GM12878 (cell line): ENCODE results near the gene RPL19. TPM values are rescaled to one million over a fixed set of nuclear protein-coding genes. Genes with fewer than 3 reads are reported as not detected.
A peak's percentile ranks its signal among the peaks of the same experiment; 100 is the strongest.

Experiments used
- ATAC-seq: fragments of 200-7000 bp; cut with Tn5 transposase; 3 replicates; pipeline ENCODE4 v1.9.1; 2020; ENCODE audit warnings: mild to moderate bottlenecking, moderate library complexity
- BruUV-seq: library from RNA; stranded (reverse); fragments of 400-500 nt; replicated peaks from 2 replicates; lab custom pipeline; 2021; lab: Mats Ljungman, UMichigan
- CTCF ChIA-PET: fragments of 300-600 bp; sonication (Branson Sonifier 250); formaldehyde crosslinking; extraction: SDS; loops from one replicate; lab custom pipeline; 2021; ENCODE audit warnings: inconsistent platforms; lab: Yijun Ruan, JAX
- POLR2A ChIA-PET: fragments of 350-600 bp; formaldehyde crosslinking; extraction: SDS; loops from one replicate; lab custom pipeline; 2021; ENCODE audit warnings: inconsistent platforms; lab: Charles Lee
- RAD21 ChIA-PET: fragments of 300-600 bp; sonication (Branson Sonifier 250); formaldehyde crosslinking; loops from one replicate; lab custom pipeline; 2023; ENCODE audit warnings: antibody characterized with exemption; ENCODE audit not compliant: unreplicated experiment; lab: Charles Lee
- SMC1A ChIA-PET: fragments of 300-600 bp; sonication (Branson Sonifier 250); formaldehyde crosslinking; loops from one replicate; lab custom pipeline; 2023; ENCODE audit not compliant: unreplicated experiment, uncharacterized antibody; lab: Charles Lee
- DNase-seq: peaks from one replicate; pipeline ENCODE4 v3.0.0-alpha.2; 2011; ENCODE audit warnings: low read depth, low spot score
- FAIRE-seq: peaks from 3 replicates; lab custom pipeline; 2011; peaks lifted over from hg19 to GRCh38; lab: Jason Lieb, UNC
- H2AFZ ChIP-seq: 2 replicates; pipeline ENCODE4 v1.6.0; 2011; ENCODE audit warnings: low read depth, low read length, control low read depth; ENCODE audit not compliant: control insufficient read depth
- H3K27ac ChIP-seq: 2 replicates; pipeline ENCODE4 v1.5.1; 2011; ENCODE audit warnings: control low read depth; ENCODE audit not compliant: control insufficient read depth, insufficient read depth
- H3K27me3 ChIP-seq, 2 experiments: replicated peaks in 1 of 2; 2 replicates each; pipeline versions ENCODE4 v1.6.0 to v1.6.1; 2011; ENCODE audit warnings: low read length in 1 of 2; ENCODE audit not compliant: control insufficient read depth in 2 of 2, insufficient read depth in 2 of 2
- H3K36me3 ChIP-seq, 2 experiments: 2 replicates each; pipeline ENCODE4 v1.5.1; 2011; ENCODE audit warnings: low read length in 1 of 2; ENCODE audit not compliant: control insufficient read depth in 2 of 2, insufficient read depth in 2 of 2
- H3K4me1 ChIP-seq: 2 replicates; pipeline ENCODE4 v1.6.1; 2011; ENCODE audit warnings: mild to moderate bottlenecking, low read length, moderate library complexity, mixed read lengths; ENCODE audit not compliant: control insufficient read depth, insufficient read depth
- H3K4me2 ChIP-seq: 2 replicates; pipeline ENCODE4 v1.6.0; 2011; ENCODE audit warnings: control low read depth; ENCODE audit not compliant: control insufficient read depth, insufficient read depth
- H3K4me3 ChIP-seq: fragments of 200-600 bp; sonication (generic); 2 replicates; pipeline ENCODE4 v1.5.1; 2016
- H3K79me2 ChIP-seq: 2 replicates; pipeline ENCODE4 v1.6.0; 2011; ENCODE audit warnings: low read length; ENCODE audit not compliant: control insufficient read depth, insufficient read depth
- H3K9ac ChIP-seq: 2 replicates; pipeline ENCODE4 v1.8.0; 2011; ENCODE audit warnings: low read length, control low read depth, mixed read lengths; ENCODE audit not compliant: control insufficient read depth, insufficient read depth
- H3K9me3 ChIP-seq: replicated peaks from 3 replicates; pipeline ENCODE4 v1.5.1; 2011; ENCODE audit warnings: mild to moderate bottlenecking, low read length; ENCODE audit not compliant: control insufficient read depth, insufficient read depth
- H4K20me1 ChIP-seq: 2 replicates; pipeline ENCODE4 v1.6.0; 2011; ENCODE audit not compliant: control insufficient read depth, insufficient read depth
- CREM ChIP-seq: IDR thresholded peaks from 2 replicates; pipeline ENCODE4 v1.6.1; 2014; ENCODE audit warnings: antibody characterized with exemption, low read depth
- KAT2A ChIP-seq: conservative IDR thresholded peaks from 2 replicates; pipeline ENCODE4 v1.6.1; 2011; ENCODE audit warnings: low read depth, low read length; ENCODE audit not compliant: control insufficient read depth
- MAX ChIP-seq: IDR thresholded peaks from 2 replicates; pipeline ENCODE4 v1.6.1; 2012; ENCODE audit warnings: low read depth, low read length, improper control_type of control experiment
- MLLT1 ChIP-seq: fragments of 450-650 bp; IDR thresholded peaks from 2 replicates; pipeline ENCODE4 v1.6.1; 2016; ENCODE audit warnings: mild to moderate bottlenecking
- NBN ChIP-seq: fragments of 450-650 bp; IDR thresholded peaks from 2 replicates; pipeline ENCODE4 v1.6.1; 2016
- POU2F2 ChIP-seq: IDR thresholded peaks from 3 replicates; pipeline ENCODE4 v1.6.1; 2011; ENCODE audit warnings: low read depth, mild to moderate bottlenecking, low read length, borderline replicate concordance
- RAD21 ChIP-seq: IDR thresholded peaks from 2 replicates; pipeline ENCODE4 v1.6.1; 2011; ENCODE audit warnings: mild to moderate bottlenecking, low read depth, low read length, moderate library complexity; ENCODE audit not compliant: insufficient read depth
- RFX5 ChIP-seq: IDR thresholded peaks from 2 replicates; pipeline ENCODE4 v1.6.1; 2011; ENCODE audit warnings: low read depth, low read length, improper control_type of control experiment
- RUNX3 ChIP-seq: IDR thresholded peaks from 2 replicates; pipeline ENCODE4 v1.6.1; 2012; ENCODE audit warnings: low read length, inconsistent platforms
- SMC3 ChIP-seq: IDR thresholded peaks from 2 replicates; pipeline ENCODE4 v1.6.1; 2011; ENCODE audit warnings: low read length, improper control_type of control experiment, borderline replicate concordance
- SREBF1 ChIP-seq: IDR thresholded peaks from 2 replicates; pipeline ENCODE4 v1.6.1; 2012; ENCODE audit warnings: mild to moderate bottlenecking, low read length
- TCF12 ChIP-seq: IDR thresholded peaks from 2 replicates; pipeline ENCODE4 v1.6.1; 2011; ENCODE audit warnings: low read depth, mild to moderate bottlenecking, low read length
- YY1 ChIP-seq: IDR thresholded peaks from 2 replicates; pipeline ENCODE4 v1.6.1; 2011; ENCODE audit warnings: low read depth, mild to moderate bottlenecking, low read length
- WGBS: methylation state at CpG from one replicate; pipeline ENCODE4 v1.1.6; 2016; ENCODE audit warnings: low lambda C conversion rate; ENCODE audit not compliant: insufficient replicate concordance, insufficient coverage; ENCODE audit errors: missing lambda C conversion rate; 5-methylcytosine and 5-hydroxymethylcytosine counted together
- in situ Hi-C: fragments of 300-500 bp; cut with MboI; formaldehyde crosslinking; loops from 9 replicates; pipeline ENCODE4 v1.14.3; 2018; ENCODE audit warnings: mixed read lengths
- intact Hi-C: fragments of 100-400 bp; cut with micrococcal nuclease; formaldehyde crosslinking; loops from one replicate; pipeline ENCODE4 v1.14.2; 2022; ENCODE audit not compliant: unreplicated experiment
- polyA plus RNA-seq, 11 experiments: library from polyadenylated mRNA; depleted of rRNA in 4 of 11; unstranded in 6 of 11; stranded (reverse) in 5 of 11; fragments of >200 nt; fragmentation: Nextera tagmentation in 4 of 11; fragmentation: Illumina TruSeq in 1 of 11; extraction: Ambion mirVana in 4 of 11; extraction: Trizol in 1 of 11; gene quantifications; 1 replicate in 1 of 11; 2 replicates in 10 of 11; pipeline versions ENCODE4 v1.2.1 to v1.2.3, GENCODE V29; 2011 to 2016; ENCODE audit warnings: inconsistent platforms in 2 of 11, missing spikeins in 2 of 11, low read depth in 1 of 11
- total RNA-seq, 4 experiments: library from RNA; depleted of rRNA in 3 of 4; stranded (reverse); fragments of >200 nt in 3 of 4; fragmentation: Illumina TruSeq in 1 of 4; extraction: Trizol in 1 of 4; gene quantifications; 2 replicates each; pipeline versions ENCODE4 v1.2.1 to v1.2.3, GENCODE V29; 2013 to 2021

The RPL19 gene
- total and polyA plus RNA-seq, 10 of the 15 experiments (the other 5 are each of a cell fraction or from before 2014, with no cell fraction given), result 1,862 to 5,536 (median 3,836) TPM

GRCh38 chr17:39200070-39200879 is at the start of gene RPL19 (continued):
- TF ChIP-seq SMC3 (no peak), RAD21 (no peak), YY1 (peak; percentile 92), NBN (peak; percentile 82), TCF12 (peak; percentile 73)

GRCh38 chr17:39150795-39151149 is 49.3 kb upstream of the RPL19 start:
- BruUV-seq, result no TSS peak
- TF ChIP-seq RAD21 (no peak), RFX5 (no peak), SREBF1 (no peak), KAT2A (no peak), MAX (no peak), MLLT1 (no peak), CREM (no peak), RUNX3 (no peak), POU2F2 (no peak)
- intact Hi-C loops (loop anchor here (5.0 kb wide), 3 partner anchors 92 to 353 kb away; partner anchors contain the start of gene PIP4K2B), in situ Hi-C loops (loop anchor here (5.0 to 10.0 kb wide), 2 partner anchors 163 to 396 kb away; partner anchors contain the start of gene PSMB3)
- no peak overlapping the region for H3K9ac ChIP-seq
- no peak for DNase-seq
- SMC1A ChIA-PET, result interaction anchor here (4.2 kb wide), 1 partner anchor 167 kb away, joined by 117 read pairs; no protein-coding TSS in a partner anchor
- POLR2A ChIA-PET, result no interaction called here
- H3K27me3 ChIP-seq, result peaks cover 5 to 13% of the 10 kb centered on the region in 2 experiments
- no peak overlapping the region for H3K4me3 ChIP-seq
- no peak overlapping the region for H2AFZ ChIP-seq
- no peaks in the 10 kb centered on the region for H3K79me2 ChIP-seq
- CTCF ChIA-PET, result interaction anchor here (1.4 to 5.9 kb wide), 4 partner anchors 15 to 226 kb away, joined by 5 to 208 read pairs (median 80); partner anchors contain the start of gene ARL5C
- no peak overlapping the region for H3K27ac ChIP-seq
- WGBS, result 0% methylated on average over 5 of the region's 5 CpGs
- H3K9me3 ChIP-seq, result no peaks in the 10 kb centered on the region
- H3K36me3 ChIP-seq, result no peaks in the 10 kb centered on the region
- no peak overlapping the region for H3K4me2 ChIP-seq
- H3K4me1 ChIP-seq, result peaks cover 8% of the 10 kb centered on the region
- no peak for FAIRE-seq
- H4K20me1 ChIP-seq, result no peaks in the 10 kb centered on the region
- no peak for ATAC-seq
- RAD21 ChIA-PET, result no interaction called here
